HepG2 (cell line): ENCODE results near the gene DAZAP1. TPM values are rescaled to one million over a fixed set of nuclear protein-coding genes. Genes with fewer than 3 reads are reported as not detected.

Experiments used
- ATF1 ChIP-seq: IDR thresholded peaks from 2 replicates; pipeline ENCODE4 v1.6.1; 2016; ENCODE audit warnings: mild to moderate bottlenecking, control low read depth
- IRX3 ChIP-seq: sonication (generic); formaldehyde crosslinking; IDR thresholded peaks from 2 replicates; pipeline ENCODE4 v1.8.1; 2023; ENCODE audit warnings: mild to moderate bottlenecking, low read depth, missing genetic modification reagents, borderline replicate concordance
- KDM6A ChIP-seq: IDR thresholded peaks from 2 replicates; pipeline ENCODE4 v1.6.1; 2016; ENCODE audit warnings: low read depth
- MXI1 ChIP-seq: IDR thresholded peaks from 3 replicates; pipeline ENCODE4 v1.6.1; 2012; ENCODE audit warnings: low read depth, low read length, inconsistent platforms, borderline replicate concordance
- PRPF4 ChIP-seq: fragments of 200-400 bp; formaldehyde crosslinking; IDR thresholded peaks from 2 replicates; pipeline ENCODE4 v1.6.1; 2016; ENCODE audit warnings: low read length, low read depth; ENCODE audit not compliant: poor library complexity, severe bottlenecking
- TBX2 ChIP-seq: sonication (generic); formaldehyde crosslinking; IDR thresholded peaks from 2 replicates; pipeline ENCODE4 v1.5.0; 2020; ENCODE audit warnings: missing genetic modification reagents, mild to moderate bottlenecking, borderline replicate concordance
- ZBTB10 ChIP-seq: sonication (generic); formaldehyde crosslinking; IDR thresholded peaks from 2 replicates; pipeline ENCODE4 v1.4.0; 2020; ENCODE audit warnings: missing genetic modification reagents, borderline replicate concordance
- ZFP36 ChIP-seq: fragments of 150-350 bp; IDR thresholded peaks from 2 replicates; pipeline ENCODE4 v1.6.1; 2018; ENCODE audit warnings: borderline replicate concordance, low read length, low read depth; ENCODE audit not compliant: partially characterized antibody
- ZNF614 ChIP-seq: IDR thresholded peaks from 2 replicates; pipeline ENCODE4 v1.6.1; 2018; ENCODE audit warnings: missing biosample characterization, missing genetic modification reagents, inconsistent platforms, borderline replicate concordance
- ZNF687 ChIP-seq: sonication (generic); formaldehyde crosslinking; IDR thresholded peaks from 2 replicates; pipeline ENCODE4 v1.5.1; 2020; ENCODE audit warnings: mild to moderate bottlenecking, missing genetic modification reagents, moderate library complexity
- ZNF782 ChIP-seq: sonication (generic); formaldehyde crosslinking; IDR thresholded peaks from 2 replicates; pipeline ENCODE4 v1.4.0; 2020; ENCODE audit warnings: missing genetic modification reagents, mild to moderate bottlenecking, borderline replicate concordance
- polyA plus RNA-seq, 8 experiments: library from polyadenylated mRNA; depleted of rRNA in 3 of 8; stranded (reverse) in 7 of 8; unstranded in 1 of 8; fragments of >200 nt; fragmentation: Illumina TruSeq in 4 of 8; extraction: Trizol in 4 of 8; gene quantifications; 2 replicates each; pipeline versions ENCODE4 v1.2.1 to v1.2.3, GENCODE V29; 2011 to 2016; ENCODE audit warnings: low read depth in 4 of 8, missing spikeins in 1 of 8, mixed read lengths in 1 of 8; ENCODE audit not compliant: insufficient read depth in 1 of 8
- total RNA-seq, 5 experiments: library from RNA; depleted of rRNA; stranded (reverse); fragments of >200 nt; fragmentation: Illumina TruSeq; extraction: Trizol; gene quantifications; 2 replicates each; pipeline ENCODE4 v1.2.3, GENCODE V29; 2016; ENCODE audit warnings: low read depth in 1 of 5
- TF ChIP-seq, protein P1 (sequence below): sonication (generic); formaldehyde crosslinking; IDR thresholded peaks from 2 replicates; pipeline ENCODE4 v1.8.0; 2022; ENCODE audit warnings: missing genetic modification reagents, mild to moderate bottlenecking, inconsistent platforms, borderline replicate concordance
- TF ChIP-seq, protein P2 (sequence below): IDR thresholded peaks from 2 replicates; pipeline ENCODE4 v1.6.1; 2016; ENCODE audit warnings: low read depth, borderline replicate concordance
- TF ChIP-seq, protein P3 (sequence below): sonication (generic); formaldehyde crosslinking; conservative IDR thresholded peaks from 2 replicates; pipeline ENCODE4 v1.8.0; 2022; ENCODE audit warnings: mild to moderate bottlenecking, moderate library complexity, missing genetic modification reagents
- TF ChIP-seq, protein P4 (sequence below): sonication (generic); formaldehyde crosslinking; IDR thresholded peaks from 2 replicates; pipeline ENCODE4 v1.5.0; 2020; ENCODE audit warnings: missing genetic modification reagents, mild to moderate bottlenecking, borderline replicate concordance

DAZAP1 gene
- total and polyA plus RNA-seq, 2 of the 13 experiments (the other 11 are each of a cell fraction or from before 2014, with no cell fraction given): 63.3 to 79.2 TPM

- TF ChIP-seq ZNF782: no peak
- TF ChIP-seq, protein P1, sequence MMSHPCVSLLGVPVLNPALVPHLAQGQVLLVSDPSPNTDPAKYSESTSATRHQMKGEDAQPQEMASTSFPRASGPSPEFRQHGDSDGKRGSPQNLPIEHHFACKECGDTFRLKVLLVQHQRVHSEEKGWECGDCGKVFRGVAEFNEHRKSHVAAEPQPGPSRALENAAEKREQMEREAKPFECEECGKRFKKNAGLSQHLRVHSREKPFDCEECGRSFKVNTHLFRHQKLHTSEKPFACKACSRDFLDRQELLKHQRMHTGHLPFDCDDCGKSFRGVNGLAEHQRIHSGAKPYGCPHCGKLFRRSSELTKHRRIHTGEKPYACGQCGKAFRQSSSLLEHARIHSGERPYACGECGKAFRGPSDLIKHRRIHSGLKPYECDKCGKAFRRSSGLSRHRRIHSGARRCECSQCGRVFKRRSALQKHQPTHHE (CRISPR knock-in tag): no peak
- no peak for TF ChIP-seq ZNF614 (CRISPR knock-in tag)
- TF ChIP-seq ZFP36: no peak
- TF ChIP-seq, protein P2, sequence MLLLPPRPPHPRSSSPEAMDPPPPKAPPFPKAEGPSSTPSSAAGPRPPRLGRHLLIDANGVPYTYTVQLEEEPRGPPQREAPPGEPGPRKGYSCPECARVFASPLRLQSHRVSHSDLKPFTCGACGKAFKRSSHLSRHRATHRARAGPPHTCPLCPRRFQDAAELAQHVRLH (CRISPR knock-in tag): no peak; the same call in 1 of the 2 replicates
- TF ChIP-seq TBX2 (CRISPR knock-in tag): 0 out of 2 replicates have a peak, but pooled peaks have one; percentile 17
- TF ChIP-seq PRPF4: no peak
- peak; percentile 91 for TF ChIP-seq ZNF687 (CRISPR knock-in tag)
- TF ChIP-seq, protein P3, sequence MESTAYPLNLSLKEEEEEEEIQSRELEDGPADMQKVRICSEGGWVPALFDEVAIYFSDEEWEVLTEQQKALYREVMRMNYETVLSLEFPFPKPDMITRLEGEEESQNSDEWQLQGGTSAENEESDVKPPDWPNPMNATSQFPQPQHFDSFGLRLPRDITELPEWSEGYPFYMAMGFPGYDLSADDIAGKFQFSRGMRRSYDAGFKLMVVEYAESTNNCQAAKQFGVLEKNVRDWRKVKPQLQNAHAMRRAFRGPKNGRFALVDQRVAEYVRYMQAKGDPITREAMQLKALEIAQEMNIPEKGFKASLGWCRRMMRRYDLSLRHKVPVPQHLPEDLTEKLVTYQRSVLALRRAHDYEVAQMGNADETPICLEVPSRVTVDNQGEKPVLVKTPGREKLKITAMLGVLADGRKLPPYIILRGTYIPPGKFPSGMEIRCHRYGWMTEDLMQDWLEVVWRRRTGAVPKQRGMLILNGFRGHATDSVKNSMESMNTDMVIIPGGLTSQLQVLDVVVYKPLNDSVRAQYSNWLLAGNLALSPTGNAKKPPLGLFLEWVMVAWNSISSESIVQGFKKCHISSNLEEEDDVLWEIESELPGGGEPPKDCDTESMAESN: peak; percentile 54; the same call in 1 of the 2 replicates
- TF ChIP-seq, protein P4, sequence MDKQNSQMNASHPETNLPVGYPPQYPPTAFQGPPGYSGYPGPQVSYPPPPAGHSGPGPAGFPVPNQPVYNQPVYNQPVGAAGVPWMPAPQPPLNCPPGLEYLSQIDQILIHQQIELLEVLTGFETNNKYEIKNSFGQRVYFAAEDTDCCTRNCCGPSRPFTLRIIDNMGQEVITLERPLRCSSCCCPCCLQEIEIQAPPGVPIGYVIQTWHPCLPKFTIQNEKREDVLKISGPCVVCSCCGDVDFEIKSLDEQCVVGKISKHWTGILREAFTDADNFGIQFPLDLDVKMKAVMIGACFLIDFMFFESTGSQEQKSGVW: no peak
- no peak for TF ChIP-seq KDM6A (CRISPR knock-in tag)
- TF ChIP-seq IRX3: no peak
- no peak for TF ChIP-seq MXI1
- TF ChIP-seq ZBTB10 (CRISPR knock-in tag): no peak
- no peak for TF ChIP-seq ATF1 (CRISPR knock-in tag)
Observed at GRCh38 chr19:1470305-1471009, 63.1 kb downstream of the DAZAP1 start (continued).
